Caco-2 (cell line): ENCODE results near the gene ZNF341. TPM values are rescaled to one million over a fixed set of nuclear protein-coding genes. Genes with fewer than 3 reads are reported as not detected.

Source experiments
- BruUV-seq: library from RNA; stranded (reverse); fragments of 400-500 nt; replicated peaks from 2 replicates; lab custom pipeline; 2021; lab: Mats Ljungman, UMichigan
- CTCF ChIA-PET: fragments of 300-600 bp; sonication (Branson Sonifier 250); formaldehyde crosslinking; loops from one replicate; lab custom pipeline; 2022; ENCODE audit warnings: antibody characterized with exemption; lab: Charles Lee
- POLR2A ChIA-PET: fragments of 300-600 bp; sonication (Branson Sonifier 250); formaldehyde crosslinking; loops from one replicate; lab custom pipeline; 2022; ENCODE audit warnings: antibody characterized with exemption; lab: Charles Lee
- DNase-seq, 2 experiments: peaks; one replicate each; pipeline versions ENCODE4 v3.0.0 to v3.0.0-alpha.2; 2020 to 2022
- H3K27me3 ChIP-seq: replicated peaks from 2 replicates; pipeline ENCODE4 v1.6.0; 2011; ENCODE audit warnings: low read length; ENCODE audit not compliant: control insufficient read depth, insufficient read depth
- H3K36me3 ChIP-seq: 2 replicates; pipeline ENCODE4 v1.5.1; 2011; ENCODE audit warnings: low read length; ENCODE audit not compliant: control insufficient read depth, insufficient read depth
- H3K4me1 ChIP-seq: fragments of 250-450 bp; sonication (Bioruptor Pico); 2 replicates; pipeline ENCODE4 v1.5.1; 2020; ENCODE audit warnings: mild to moderate bottlenecking
- H3K4me3 ChIP-seq: 2 replicates; pipeline ENCODE4 v1.5.1; 2011; ENCODE audit warnings: low read depth, mild to moderate bottlenecking, control low read depth, low read length
- H3K9me3 ChIP-seq: fragments of 250-450 bp; sonication (Bioruptor Pico); 2 replicates; pipeline ENCODE4 v1.5.1; 2020; ENCODE audit warnings: mild to moderate bottlenecking, moderate library complexity
- H3K27ac Mint-ChIP-seq: one replicate; pipeline ENCODE4 v1.8.0; 2022; ENCODE audit warnings: mixed read lengths; ENCODE audit not compliant: unreplicated experiment
- H3K27me3 Mint-ChIP-seq: one replicate; pipeline ENCODE4 v1.8.0; 2022; ENCODE audit warnings: mixed read lengths; ENCODE audit not compliant: insufficient read depth, unreplicated experiment
- H3K36me3 Mint-ChIP-seq: one replicate; pipeline ENCODE4 v1.8.0; 2022; ENCODE audit warnings: mild to moderate bottlenecking, mixed read lengths; ENCODE audit not compliant: insufficient read depth, unreplicated experiment
- H3K4me1 Mint-ChIP-seq: one replicate; pipeline ENCODE4 v1.8.0; 2022; ENCODE audit warnings: low read depth, mixed read lengths; ENCODE audit not compliant: unreplicated experiment
- H3K4me3 Mint-ChIP-seq: one replicate; pipeline ENCODE4 v1.8.0; 2022; ENCODE audit warnings: mild to moderate bottlenecking, moderate library complexity, mixed read lengths; ENCODE audit not compliant: unreplicated experiment
- H3K9me3 Mint-ChIP-seq: one replicate; pipeline ENCODE4 v1.8.0; 2022; ENCODE audit warnings: mixed read lengths; ENCODE audit not compliant: unreplicated experiment
- CTCF ChIP-seq, 2 experiments: fragments of 200-600 bp in 1 of 2; IDR thresholded peaks; 1 replicate in 1 of 2; 2 replicates in 1 of 2; pipeline versions ENCODE4 v1.5.1 to v1.8.0; 2011 to 2022; ENCODE audit warnings: antibody characterized with exemption in 1 of 2, control low read depth in 1 of 2, inconsistent platforms in 1 of 2, low read depth in 1 of 2, low read length in 1 of 2, mild to moderate bottlenecking in 1 of 2, moderate library complexity in 1 of 2; ENCODE audit not compliant: insufficient read depth in 1 of 2, severe bottlenecking in 1 of 2, unreplicated experiment in 1 of 2
- intact Hi-C: fragments of 100-400 bp; cut with micrococcal nuclease; formaldehyde crosslinking; loops from one replicate; pipeline ENCODE4 v1.10.0; 2022; ENCODE audit not compliant: unreplicated experiment
- total RNA-seq: library from RNA; stranded (reverse); gene quantifications from 2 replicates; pipeline ENCODE4 v1.2.3, GENCODE V29; 2022

The ZNF341 gene
- total RNA-seq, 1 experiment from 2014 or later, result 2.9 TPM

- no TSS peak for BruUV-seq
- POLR2A ChIA-PET, result no interaction called here
- DNase-seq, result no peak
- no peaks in the 10 kb centered on the region for H3K27me3 Mint-ChIP-seq
- CTCF ChIA-PET, result interaction anchor here (0.5 to 0.8 kb wide), 2 partner anchors 13 to 271 kb away, joined by 3 to 4 read pairs; partner anchors contain the start of gene SNTA1
- no peaks in the 10 kb centered on the region for H3K9me3 Mint-ChIP-seq
- H3K27ac Mint-ChIP-seq, result no peak overlapping the region
- no peak for TF ChIP-seq CTCF (IDR thresholded peaks at IDR 0.05; ENCODE audit: insufficient read depth in 1 of 2, low read depth in 1 of 2, low read length in 1 of 2, severe bottlenecking in 1 of 2, unreplicated experiment in 1 of 2)
- Histone ChIP-seq H3K9me3 (no peaks in the 10 kb centered on the region), H3K27me3 (no peaks in the 10 kb centered on the region), H3K36me3 (peaks cover 13% of the 10 kb centered on the region), H3K4me1 (peaks cover 11% of the 10 kb centered on the region), H3K4me3 (no peak overlapping the region)
- intact Hi-C loops, result no loop called here
- H3K4me3 Mint-ChIP-seq, result no peak overlapping the region
- H3K36me3 Mint-ChIP-seq, result no peaks in the 10 kb centered on the region
- peaks cover 20% of the 10 kb centered on the region for H3K4me1 Mint-ChIP-seq
These were observed 17.9 kb upstream of the ZNF341 start for GRCh38 chr20:33713865-33714367.

GRCh38 chr20:33716498-33716897, 15.3 kb upstream of the ZNF341 start:
- Histone ChIP-seq H3K36me3 (peaks cover 8% of the 10 kb centered on the region), H3K9me3 (no peaks in the 10 kb centered on the region), H3K27me3 (no peaks in the 10 kb centered on the region), H3K4me1 (peaks cover 13% of the 10 kb centered on the region), H3K4me3 (no peak overlapping the region)
- Mint-ChIP-seq H3K4me1 (peaks cover under 1% of the 10 kb centered on the region), H3K27me3 (no peaks in the 10 kb centered on the region), H3K9me3 (no peaks in the 10 kb centered on the region), H3K36me3 (peaks cover 10% of the 10 kb centered on the region), H3K27ac (no peak overlapping the region), H3K4me3 (no peak overlapping the region)
- ChIA-PET CTCF (interaction anchor here (0.6 to 1.4 kb wide), 2 partner anchors 16 to 49 kb away, joined by 3 read pairs; partner anchors contain the start of gene ACTL10), POLR2A (interaction anchor here (1.1 kb wide), 1 partner anchor 16 kb away, joined by 3 read pairs; no protein-coding TSS in a partner anchor)
- no peak for TF ChIP-seq CTCF (IDR thresholded peaks at IDR 0.05; ENCODE audit: insufficient read depth in 1 of 2, low read depth in 1 of 2, low read length in 1 of 2, severe bottlenecking in 1 of 2, unreplicated experiment in 1 of 2)
- no TSS peak for BruUV-seq
- DNase-seq, result no peak
- intact Hi-C loops, result no loop called here

GRCh38 chr20:33719277-33719988, 12.4 kb upstream of the ZNF341 start:
- intact Hi-C loops, result no loop called here
- ChIA-PET POLR2A (interaction anchor here (1.0 to 2.1 kb wide), 14 partner anchors 13 to 393 kb away, joined by 3 to 19 read pairs (median 4); partner anchors contain the start of genes ACTL10, EIF2S2, SNTA1 and ZNF341), CTCF (interaction anchor here (0.8 to 1.9 kb wide), 8 partner anchors 9 to 52 kb away, joined by 3 to 39 read pairs (median 4); partner anchors contain the start of genes ACTL10 and ZNF341)
- Mint-ChIP-seq H3K4me3 (peak overlapping the region; percentile 71), H3K27ac (peak overlapping the region; percentile 33), H3K27me3 (no peaks in the 10 kb centered on the region), H3K36me3 (peaks cover 10% of the 10 kb centered on the region), H3K4me1 (no peaks in the 10 kb centered on the region), H3K9me3 (no peaks in the 10 kb centered on the region)
- peak in 1 of 2 experiments; percentile 47 for DNase-seq
- BruUV-seq, result TSS peak; percentile 82
- no peak for TF ChIP-seq CTCF (IDR thresholded peaks at IDR 0.05; ENCODE audit: insufficient read depth in 1 of 2, low read depth in 1 of 2, low read length in 1 of 2, severe bottlenecking in 1 of 2, unreplicated experiment in 1 of 2)
- peaks cover 2% of the 10 kb centered on the region; the same call in 1 of the 2 replicates for H3K36me3 ChIP-seq
- no peaks in the 10 kb centered on the region for H3K27me3 ChIP-seq
- peak overlapping the region; percentile 65 for H3K4me3 ChIP-seq
- no peaks in the 10 kb centered on the region for H3K9me3 ChIP-seq
- peaks cover 20% of the 10 kb centered on the region for H3K4me1 ChIP-seq
